MM.1S (cell line): ENCODE measurements around the gene OAF.

Experiments used
- DNase-seq: peaks from one replicate; pipeline ENCODE4 v3.0.0-alpha.2; 2015
- H2AFZ ChIP-seq: fragments of 300-600 bp; sonication (generic); 2 replicates; pipeline ENCODE4 v1.6.0; 2016; ENCODE audit warnings: antibody characterized with exemption, low read length
- H3F3A ChIP-seq: fragments of 300-600 bp; sonication (generic); 2 replicates; pipeline ENCODE4 v1.6.1; 2016; ENCODE audit warnings: mild to moderate bottlenecking, antibody characterized with exemption, low read length, moderate library complexity, mixed read lengths; ENCODE audit not compliant: insufficient read depth
- H3K27ac ChIP-seq: fragments of 300-600 bp; sonication (generic); 2 replicates; pipeline ENCODE4 v1.5.1; 2016; ENCODE audit warnings: mild to moderate bottlenecking, low read length
- H3K27me3 ChIP-seq: fragments of 300-600 bp; sonication (generic); replicated peaks from 2 replicates; pipeline ENCODE4 v1.6.0; 2016; ENCODE audit warnings: low read length; ENCODE audit not compliant: insufficient read depth
- H3K36me3 ChIP-seq: fragments of 300-600 bp; sonication (generic); replicated peaks from 2 replicates; pipeline ENCODE4 v1.6.1; 2016; ENCODE audit warnings: mild to moderate bottlenecking, low read length, mixed read lengths; ENCODE audit not compliant: insufficient read depth
- H3K4me1 ChIP-seq: fragments of 300-600 bp; sonication (generic); 2 replicates; pipeline ENCODE4 v1.6.1; 2016; ENCODE audit warnings: low read length, mixed read lengths
- H3K4me2 ChIP-seq: fragments of 300-600 bp; sonication (generic); 2 replicates; pipeline ENCODE4 v1.6.0; 2016; ENCODE audit warnings: low read depth, low read length
- H3K4me3 ChIP-seq: fragments of 300-600 bp; sonication (generic); 2 replicates; pipeline ENCODE4 v1.5.1; 2016; ENCODE audit warnings: low read length, mixed read lengths
- H3K79me2 ChIP-seq: fragments of 300-600 bp; sonication (generic); 2 replicates; pipeline ENCODE4 v1.6.1; 2016; ENCODE audit warnings: mixed run types, low read length, mixed read lengths
- H3K9ac ChIP-seq: fragments of 300-600 bp; sonication (generic); 2 replicates; pipeline ENCODE4 v1.6.1; 2016; ENCODE audit warnings: low read length, mixed read lengths
- H3K9me2 ChIP-seq: fragments of 300-600 bp; sonication (generic); replicated peaks from 2 replicates; pipeline ENCODE4 v1.6.1; 2016; ENCODE audit warnings: mild to moderate bottlenecking, low read length, mixed read lengths; ENCODE audit not compliant: insufficient read depth
- H3K9me3 ChIP-seq: fragments of 300-600 bp; sonication (generic); replicated peaks from 2 replicates; pipeline ENCODE4 v1.6.1; 2016; ENCODE audit warnings: mild to moderate bottlenecking, low read length, mixed read lengths; ENCODE audit not compliant: insufficient read depth
- H4K20me1 ChIP-seq: fragments of 300-600 bp; sonication (generic); 2 replicates; pipeline ENCODE4 v1.6.1; 2016; ENCODE audit warnings: mild to moderate bottlenecking, low read length, moderate library complexity, mixed read lengths; ENCODE audit not compliant: insufficient read depth
- CTCF ChIP-seq: fragments of 300-600 bp; sonication (generic); IDR thresholded peaks from 2 replicates; pipeline ENCODE4 v1.5.1; 2016; ENCODE audit warnings: antibody characterized with exemption, low read length, mixed read lengths
- EZH2 ChIP-seq: fragments of 300-600 bp; sonication (generic); optimal IDR thresholded peaks from 2 replicates; pipeline ENCODE3; 2017; ENCODE audit warnings: low read depth, mild to moderate bottlenecking, antibody characterized with exemption, low read length, mixed read lengths
- EZH2phosphoT487 ChIP-seq: fragments of 300-600 bp; sonication (generic); IDR thresholded peaks from 2 replicates; pipeline ENCODE4 v1.6.1; 2018; ENCODE audit warnings: antibody characterized with exemption, low read length

The OAF gene

GRCh38 chr11:120186774-120187591 is 23.8 kb upstream of the OAF start:
- no peak for DNase-seq
- Histone ChIP-seq H3K79me2 (no peaks in the 10 kb centered on the region), H3K9me3 (no peaks in the 10 kb centered on the region), H3K4me1 (no peaks in the 10 kb centered on the region), H3K9ac (no peak overlapping the region), H3F3A (no peaks in the 10 kb centered on the region), H3K36me3 (no peaks in the 10 kb centered on the region), H3K9me2 (no peaks in the 10 kb centered on the region), H3K27ac (no peak overlapping the region), H2AFZ (no peak overlapping the region), H4K20me1 (no peaks in the 10 kb centered on the region), H3K4me2 (no peak overlapping the region), H3K4me3 (no peak overlapping the region), H3K27me3 (peaks cover 4% of the 10 kb centered on the region; the same call in 1 of the 2 replicates)
- no peak for TF ChIP-seq EZH2phosphoT487
- no peak for TF ChIP-seq CTCF
- TF ChIP-seq EZH2 = no peak

GRCh38 chr11:120188371-120188770 is 22.5 kb upstream of the OAF start:
- Histone ChIP-seq H3F3A (no peaks in the 10 kb centered on the region), H3K79me2 (no peaks in the 10 kb centered on the region), H4K20me1 (no peaks in the 10 kb centered on the region), H3K36me3 (no peaks in the 10 kb centered on the region), H2AFZ (no peak overlapping the region), H3K27ac (no peak overlapping the region), H3K4me3 (no peak overlapping the region), H3K4me2 (no peak overlapping the region), H3K9ac (no peak overlapping the region), H3K27me3 (peaks cover 9% of the 10 kb centered on the region; the same call in 1 of the 2 replicates), H3K4me1 (no peaks in the 10 kb centered on the region), H3K9me3 (no peaks in the 10 kb centered on the region), H3K9me2 (no peaks in the 10 kb centered on the region)
- DNase-seq = no peak
- no peak for TF ChIP-seq CTCF
- TF ChIP-seq EZH2 = no peak
- TF ChIP-seq EZH2phosphoT487 = no peak

GRCh38 chr11:120188811-120189455 is 21.9 kb upstream of the OAF start:
- Histone ChIP-seq H3K9me2 (no peaks in the 10 kb centered on the region), H3F3A (no peaks in the 10 kb centered on the region), H3K27ac (no peak overlapping the region), H3K9ac (no peak overlapping the region), H3K4me1 (no peaks in the 10 kb centered on the region), H3K4me2 (no peak overlapping the region), H2AFZ (no peak overlapping the region), H3K9me3 (no peaks in the 10 kb centered on the region), H3K4me3 (no peak overlapping the region), H4K20me1 (no peaks in the 10 kb centered on the region), H3K79me2 (no peaks in the 10 kb centered on the region), H3K36me3 (no peaks in the 10 kb centered on the region), H3K27me3 (peaks cover 11% of the 10 kb centered on the region; the same call in 1 of the 2 replicates)
- TF ChIP-seq CTCF = no peak
- no peak for DNase-seq
